ENCODE results near the gene MYBBP1A. TPM values are rescaled to one million over a fixed set of nuclear protein-coding genes. Genes with fewer than 3 reads are reported as not detected.

The MYBBP1A gene
- total RNA-seq, 4 donors from 2014 or later: 42.5 to 60.2 (median 48.9) TPM

DNA sequence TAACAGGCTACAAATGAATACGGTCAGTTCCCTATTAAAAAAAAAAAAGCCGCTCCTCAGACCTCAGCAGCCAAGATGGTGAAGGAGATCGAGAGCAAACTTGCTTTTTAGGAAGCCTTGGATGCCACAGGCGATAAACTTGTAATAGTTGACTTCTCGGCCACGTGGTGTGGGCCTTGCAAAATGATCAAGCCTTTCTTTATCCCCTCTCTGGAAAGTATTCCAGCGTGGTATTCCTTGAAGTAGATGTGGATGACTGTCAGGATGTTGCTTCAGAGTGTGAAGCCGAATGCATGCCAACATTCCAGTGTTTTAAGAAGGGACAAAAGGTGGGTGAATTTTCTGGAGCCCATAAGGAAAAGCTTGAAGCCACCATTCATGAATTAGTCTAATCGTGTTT is 16.9 kb upstream of the MYBBP1A start:
- Histone ChIP-seq H3K4me1 (peaks cover 35 to 37% of the 10 kb centered on the region in 2 donors), H3K27ac (peak overlapping the region in 3 of 4 donors; percentile 78 to 84 (median 81)), H3K4me3 (no peak overlapping the region), H3K9me3 (no peaks in the 10 kb centered on the region), H3K36me3 (no peaks in the 10 kb centered on the region), H3K27me3 (no peaks in the 10 kb centered on the region)
- no peak for TF ChIP-seq POLR2A (IDR thresholded peaks at IDR 0.05)
- TF ChIP-seq, protein P1, sequence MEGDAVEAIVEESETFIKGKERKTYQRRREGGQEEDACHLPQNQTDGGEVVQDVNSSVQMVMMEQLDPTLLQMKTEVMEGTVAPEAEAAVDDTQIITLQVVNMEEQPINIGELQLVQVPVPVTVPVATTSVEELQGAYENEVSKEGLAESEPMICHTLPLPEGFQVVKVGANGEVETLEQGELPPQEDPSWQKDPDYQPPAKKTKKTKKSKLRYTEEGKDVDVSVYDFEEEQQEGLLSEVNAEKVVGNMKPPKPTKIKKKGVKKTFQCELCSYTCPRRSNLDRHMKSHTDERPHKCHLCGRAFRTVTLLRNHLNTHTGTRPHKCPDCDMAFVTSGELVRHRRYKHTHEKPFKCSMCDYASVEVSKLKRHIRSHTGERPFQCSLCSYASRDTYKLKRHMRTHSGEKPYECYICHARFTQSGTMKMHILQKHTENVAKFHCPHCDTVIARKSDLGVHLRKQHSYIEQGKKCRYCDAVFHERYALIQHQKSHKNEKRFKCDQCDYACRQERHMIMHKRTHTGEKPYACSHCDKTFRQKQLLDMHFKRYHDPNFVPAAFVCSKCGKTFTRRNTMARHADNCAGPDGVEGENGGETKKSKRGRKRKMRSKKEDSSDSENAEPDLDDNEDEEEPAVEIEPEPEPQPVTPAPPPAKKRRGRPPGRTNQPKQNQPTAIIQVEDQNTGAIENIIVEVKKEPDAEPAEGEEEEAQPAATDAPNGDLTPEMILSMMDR (IDR thresholded peaks at IDR 0.05 in 4 of 5, conservative IDR thresholded peaks at IDR 0.05 in 1 of 5): no peak
- DNase-seq (no peak), ATAC-seq (no peak)
- intact Hi-C loops (cut with DNase I; ENCODE audit: low total_unique reads): loop anchor here (10.0 kb wide), 1 partner anchor 223 kb away; the partner anchor contains the start of gene PSMB6
- in situ Hi-C loops (cut with MboI; ENCODE audit: low sequenced_read_pairs in 4 of 4): loop anchor here in 1 of 4 donors (25.0 kb wide), 1 partner anchor 110 kb away; no protein-coding TSS in a partner anchor

DNA sequence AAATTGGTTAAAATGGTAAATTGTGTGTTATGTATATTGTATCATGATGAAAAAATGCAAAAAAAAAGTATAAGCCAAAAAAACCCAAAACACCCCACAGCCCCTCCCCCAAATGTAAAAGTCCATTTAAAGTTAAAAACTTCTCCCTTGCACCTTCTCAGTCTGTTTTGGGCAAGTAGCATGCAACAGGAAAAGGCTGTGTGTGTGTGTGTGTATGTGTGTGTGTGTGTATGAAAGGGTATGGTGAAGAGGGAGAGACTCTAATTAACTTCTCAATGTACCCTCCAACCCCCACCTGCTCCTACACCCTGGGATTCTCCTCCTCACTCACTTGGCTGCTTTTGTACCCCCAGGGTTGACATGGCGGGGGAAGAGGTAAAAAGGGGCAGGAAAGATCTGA is 14.4 kb upstream of the MYBBP1A start:
- Histone ChIP-seq H3K27ac (no peak overlapping the region), H3K27me3 (no peaks in the 10 kb centered on the region), H3K36me3 (no peaks in the 10 kb centered on the region), H3K4me1 (peaks cover 18 to 19% of the 10 kb centered on the region in 2 donors), H3K4me3 (no peak overlapping the region), H3K9me3 (no peaks in the 10 kb centered on the region)
- intact Hi-C loops (cut with DNase I; ENCODE audit: low total_unique reads) (loop anchor here (10.0 kb wide), 1 partner anchor 355 kb away; no protein-coding TSS in a partner anchor), in situ Hi-C loops (cut with MboI; ENCODE audit: low sequenced_read_pairs in 4 of 4) (loop anchor here (5.0 to 25.0 kb wide), 3 partner anchors 53 to 107 kb away; no protein-coding TSS in a partner anchor)
- no peak for ATAC-seq
- TF ChIP-seq POLR2A (IDR thresholded peaks at IDR 0.05): no peak
- TF ChIP-seq, protein P1 (IDR thresholded peaks at IDR 0.05 in 4 of 5, conservative IDR thresholded peaks at IDR 0.05 in 1 of 5): no peak
- no peak for DNase-seq

DNA sequence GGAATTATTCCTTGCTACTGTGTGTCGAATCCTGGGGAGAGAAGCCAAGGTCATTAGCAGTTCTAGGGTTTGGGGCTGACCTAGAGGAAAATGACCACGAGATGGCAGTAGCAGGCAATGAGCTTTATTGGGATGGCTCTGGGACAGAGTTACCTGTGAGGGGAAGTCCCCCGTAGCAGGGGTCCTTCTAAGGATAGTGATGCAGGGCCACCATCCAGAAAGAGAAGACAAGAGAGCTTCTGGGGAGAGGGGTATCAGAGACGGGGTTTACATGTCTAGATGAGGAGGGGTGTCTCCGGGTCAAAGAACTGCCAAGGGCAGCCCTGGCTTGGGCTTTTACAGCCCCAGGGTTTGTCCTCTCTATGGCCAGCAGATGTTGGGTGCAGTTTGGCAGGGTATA is 11.6 kb upstream of the MYBBP1A start:
- Histone ChIP-seq H3K27me3 (no peaks in the 10 kb centered on the region), H3K4me3 (no peak overlapping the region), H3K27ac (peak overlapping the region; percentile 43 to 73 (median 56)), H3K4me1 (peaks cover 5 to 8% of the 10 kb centered on the region in 2 donors), H3K36me3 (no peaks in the 10 kb centered on the region), H3K9me3 (no peaks in the 10 kb centered on the region)
- ATAC-seq (peak; percentile 87 to 90), DNase-seq (peak in 1 of 2 donors; percentile 68)
- intact Hi-C loops (cut with DNase I; ENCODE audit: low total_unique reads) (loop anchor here (1.0 to 10.0 kb wide), 2 partner anchors 60 to 352 kb away; no protein-coding TSS in a partner anchor), in situ Hi-C loops (cut with MboI; ENCODE audit: low sequenced_read_pairs in 4 of 4) (loop anchor here (5.0 to 25.0 kb wide), 3 partner anchors 56 to 104 kb away; no protein-coding TSS in a partner anchor)
- no peak for TF ChIP-seq POLR2A (IDR thresholded peaks at IDR 0.05)
- TF ChIP-seq, protein P1 (IDR thresholded peaks at IDR 0.05 in 4 of 5, conservative IDR thresholded peaks at IDR 0.05 in 1 of 5): peak; percentile 79 to 88 (median 86)

DNA sequence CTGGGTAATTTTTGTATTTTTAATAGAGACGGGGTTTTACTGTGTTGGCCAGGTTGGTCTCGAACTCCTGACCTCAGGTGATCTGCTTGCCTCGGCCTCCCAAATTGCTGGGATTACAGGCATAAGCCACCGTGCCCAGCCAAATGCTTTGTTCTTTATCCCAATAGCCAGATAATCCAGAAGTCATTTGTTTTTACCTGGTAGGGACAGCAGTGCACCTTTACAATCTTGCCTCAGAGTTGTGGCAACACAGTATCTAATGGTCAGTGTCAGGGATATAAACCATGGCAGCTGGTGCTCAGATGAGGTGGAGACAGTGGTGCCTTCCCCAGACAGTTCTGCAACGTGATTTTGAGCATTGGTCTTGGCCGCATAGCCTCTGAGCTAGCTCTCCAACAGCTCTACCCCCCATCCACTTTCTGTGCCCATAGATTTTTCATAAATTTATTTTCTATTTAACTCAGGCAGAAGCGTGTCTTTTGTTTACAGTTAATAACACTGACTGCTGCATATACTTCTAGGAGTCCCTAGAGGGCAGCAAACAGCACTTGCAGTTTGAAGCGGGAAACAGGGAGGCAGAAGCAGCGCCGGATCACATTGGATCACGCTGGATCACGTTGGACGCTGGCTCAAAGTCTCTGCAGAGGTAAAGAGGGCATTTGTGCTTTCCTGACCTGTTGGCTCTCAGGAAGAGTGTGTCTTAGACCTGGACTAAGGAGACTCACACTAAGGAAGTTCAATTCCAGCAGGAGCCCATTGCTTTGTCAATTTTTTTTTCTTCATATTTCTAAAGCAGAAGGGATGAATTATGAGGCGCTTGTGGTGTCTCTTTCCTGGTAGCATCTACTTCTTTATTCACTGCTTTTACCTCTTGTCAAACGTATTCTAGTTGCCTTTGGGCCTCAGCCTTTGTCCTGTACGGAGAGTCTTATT is 10.3 kb upstream of the MYBBP1A start:
- Histone ChIP-seq H3K4me1 (peaks cover 5 to 8% of the 10 kb centered on the region in 2 donors), H3K36me3 (no peaks in the 10 kb centered on the region), H3K27ac (peak overlapping the region; percentile 9 to 73 (median 22)), H3K27me3 (no peaks in the 10 kb centered on the region), H3K4me3 (no peak overlapping the region), H3K9me3 (no peaks in the 10 kb centered on the region)
- in situ Hi-C loops (cut with MboI; ENCODE audit: low sequenced_read_pairs in 4 of 4) (loop anchor here (5.0 to 25.0 kb wide), 3 partner anchors 57 to 103 kb away; no protein-coding TSS in a partner anchor), intact Hi-C loops (cut with DNase I; ENCODE audit: low total_unique reads) (loop anchor here (1.0 to 10.0 kb wide), 2 partner anchors 61 to 351 kb away; no protein-coding TSS in a partner anchor)
- TF ChIP-seq POLR2A (IDR thresholded peaks at IDR 0.05): no peak
- TF ChIP-seq, protein P1 (IDR thresholded peaks at IDR 0.05 in 4 of 5, conservative IDR thresholded peaks at IDR 0.05 in 1 of 5): peak; percentile 79 to 88 (median 86)
- peak; percentile 62 to 75 for DNase-seq
- peak; percentile 78 to 87 for ATAC-seq
